Osteocyte (in vitro differentiated cells): ENCODE results near the gene TMEM165. TPM values are rescaled to one million over a fixed set of nuclear protein-coding genes. Genes with fewer than 3 reads are reported as not detected.
A peak's percentile ranks its signal among the peaks of the same experiment; 100 is the strongest.
"Not testable (repeated sequence)": the region's sequence is repeated elsewhere in the genome, so short reads cannot be mapped to it uniquely, and the experiment has no call there.

Experiments
- DNase-seq: peaks from one replicate; pipeline ENCODE4 v3.0.0; 2021; ENCODE audit warnings: mixed read lengths; ENCODE audit not compliant: unreplicated experiment; ENCODE audit errors: extremely low spot score
- H3K27ac Mint-ChIP-seq: one replicate; pipeline ENCODE4 v1.8.0; 2021; ENCODE audit warnings: mild to moderate bottlenecking, mixed read lengths; ENCODE audit not compliant: unreplicated experiment
- H3K27me3 Mint-ChIP-seq: one replicate; pipeline ENCODE4 v1.8.0; 2021; ENCODE audit warnings: mixed read lengths; ENCODE audit not compliant: unreplicated experiment
- H3K36me3 Mint-ChIP-seq: one replicate; pipeline ENCODE4 v1.8.0; 2021; ENCODE audit warnings: mixed read lengths; ENCODE audit not compliant: unreplicated experiment
- H3K4me1 Mint-ChIP-seq: one replicate; pipeline ENCODE4 v1.8.0; 2021; ENCODE audit warnings: mixed read lengths; ENCODE audit not compliant: unreplicated experiment
- H3K4me3 Mint-ChIP-seq: one replicate; pipeline ENCODE4 v1.8.0; 2021; ENCODE audit warnings: mild to moderate bottlenecking, moderate library complexity, mixed read lengths; ENCODE audit not compliant: unreplicated experiment
- H3K9me3 Mint-ChIP-seq: one replicate; pipeline ENCODE4 v1.8.0; 2021; ENCODE audit warnings: mixed read lengths; ENCODE audit not compliant: unreplicated experiment
- total RNA-seq: library from RNA; stranded (reverse); gene quantifications from 2 replicates; pipeline ENCODE4 v1.2.1, GENCODE V29; 2021
- TF ChIP-seq, protein P1 (sequence below): fragments of 200-600 bp; sonication (generic); IDR thresholded peaks from 2 replicates; pipeline ENCODE4 v1.5.0; 2021; ENCODE audit warnings: antibody characterized with exemption, mild to moderate bottlenecking, moderate library complexity

The TMEM165 gene
- total RNA-seq, 1 donor from 2014 or later = 102 TPM

DNA sequence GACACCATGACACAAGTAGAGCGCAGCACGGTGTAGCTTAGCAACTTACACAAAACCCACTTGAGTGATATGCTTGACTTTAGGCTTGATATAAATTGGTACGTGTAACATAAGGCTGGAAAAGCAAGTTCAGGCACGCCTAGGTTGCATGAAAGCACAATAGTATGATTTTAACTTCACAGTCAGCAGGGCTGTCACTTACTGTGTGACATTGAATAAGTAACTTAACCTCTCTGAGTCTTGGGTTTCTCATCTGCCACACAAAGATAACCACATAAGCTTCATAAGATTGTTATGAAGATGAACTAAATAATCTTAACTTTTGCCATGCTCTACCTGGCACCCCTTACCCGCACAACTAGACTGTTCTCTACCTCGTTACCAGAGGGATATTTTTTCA lies 40.2 kb upstream of the TMEM165 start:
- Mint-ChIP-seq H3K4me1 (peaks cover 30% of the 10 kb centered on the region), H3K27me3 (no peaks in the 10 kb centered on the region), H3K9me3 (no peaks in the 10 kb centered on the region), H3K4me3 (no peak overlapping the region), H3K27ac (no peak overlapping the region), H3K36me3 (peaks cover 11% of the 10 kb centered on the region)
- TF ChIP-seq, protein P1, sequence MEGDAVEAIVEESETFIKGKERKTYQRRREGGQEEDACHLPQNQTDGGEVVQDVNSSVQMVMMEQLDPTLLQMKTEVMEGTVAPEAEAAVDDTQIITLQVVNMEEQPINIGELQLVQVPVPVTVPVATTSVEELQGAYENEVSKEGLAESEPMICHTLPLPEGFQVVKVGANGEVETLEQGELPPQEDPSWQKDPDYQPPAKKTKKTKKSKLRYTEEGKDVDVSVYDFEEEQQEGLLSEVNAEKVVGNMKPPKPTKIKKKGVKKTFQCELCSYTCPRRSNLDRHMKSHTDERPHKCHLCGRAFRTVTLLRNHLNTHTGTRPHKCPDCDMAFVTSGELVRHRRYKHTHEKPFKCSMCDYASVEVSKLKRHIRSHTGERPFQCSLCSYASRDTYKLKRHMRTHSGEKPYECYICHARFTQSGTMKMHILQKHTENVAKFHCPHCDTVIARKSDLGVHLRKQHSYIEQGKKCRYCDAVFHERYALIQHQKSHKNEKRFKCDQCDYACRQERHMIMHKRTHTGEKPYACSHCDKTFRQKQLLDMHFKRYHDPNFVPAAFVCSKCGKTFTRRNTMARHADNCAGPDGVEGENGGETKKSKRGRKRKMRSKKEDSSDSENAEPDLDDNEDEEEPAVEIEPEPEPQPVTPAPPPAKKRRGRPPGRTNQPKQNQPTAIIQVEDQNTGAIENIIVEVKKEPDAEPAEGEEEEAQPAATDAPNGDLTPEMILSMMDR = no peak
- no peak for DNase-seq

DNA sequence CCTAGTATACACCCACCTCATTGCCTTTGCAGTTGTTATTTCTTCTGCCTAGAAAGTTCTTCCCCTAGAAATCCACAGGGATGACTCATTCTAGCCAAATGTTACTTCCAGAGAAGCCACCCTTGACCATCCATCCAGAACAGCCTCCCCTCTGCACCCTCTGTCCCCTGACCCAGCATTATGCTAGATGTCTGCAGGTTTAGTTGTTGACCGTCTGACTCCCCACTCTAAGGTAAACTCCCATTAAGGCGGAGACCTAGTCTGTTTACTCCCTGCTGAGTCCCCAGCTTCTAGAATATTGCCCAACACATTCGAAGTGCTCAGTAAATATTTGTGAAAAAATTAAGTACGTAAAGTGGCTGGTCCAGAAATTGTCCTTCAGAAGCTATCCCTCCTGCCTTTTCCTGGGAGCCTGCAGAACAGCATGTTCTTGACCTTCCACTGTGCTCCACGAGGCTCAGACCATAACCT lies 38.7 kb upstream of the TMEM165 start:
- no peak overlapping the region for H3K27ac Mint-ChIP-seq
- no peak overlapping the region for H3K4me3 Mint-ChIP-seq
- DNase-seq = no peak
- TF ChIP-seq, protein P1 = no peak
- no peaks in the 10 kb centered on the region for H3K27me3 Mint-ChIP-seq
- H3K4me1 Mint-ChIP-seq = peaks cover 30% of the 10 kb centered on the region
- H3K36me3 Mint-ChIP-seq = peaks cover 11% of the 10 kb centered on the region
- H3K9me3 Mint-ChIP-seq = no peaks in the 10 kb centered on the region

DNA sequence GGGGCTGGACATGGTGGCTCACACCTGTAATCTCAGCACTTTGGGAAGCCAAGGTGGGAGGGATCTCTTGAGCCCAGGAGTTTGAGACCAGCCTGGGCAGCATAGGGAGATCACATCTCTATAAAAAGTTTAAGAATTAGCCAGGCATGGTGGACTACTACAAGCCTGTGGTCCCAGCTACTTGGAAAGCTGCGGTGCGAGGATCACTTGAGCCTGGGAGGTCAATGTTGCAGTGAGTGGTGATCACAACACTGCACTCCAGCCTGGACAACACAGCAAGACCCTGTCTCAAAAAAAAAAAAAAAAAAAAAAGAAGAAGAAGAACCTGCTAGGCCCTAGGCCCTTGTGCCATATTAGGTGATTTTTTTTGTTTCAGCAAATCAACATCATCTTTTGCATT lies 37.5 kb upstream of the TMEM165 start:
- Mint-ChIP-seq H3K36me3 (peaks cover 2% of the 10 kb centered on the region), H3K27me3 (no peaks in the 10 kb centered on the region), H3K4me1 (peaks cover 30% of the 10 kb centered on the region), H3K9me3 (no peaks in the 10 kb centered on the region), H3K4me3 (no peak overlapping the region), H3K27ac (peak overlapping the region; percentile 69)
- TF ChIP-seq, protein P1 = no peak
- DNase-seq = no peak

DNA sequence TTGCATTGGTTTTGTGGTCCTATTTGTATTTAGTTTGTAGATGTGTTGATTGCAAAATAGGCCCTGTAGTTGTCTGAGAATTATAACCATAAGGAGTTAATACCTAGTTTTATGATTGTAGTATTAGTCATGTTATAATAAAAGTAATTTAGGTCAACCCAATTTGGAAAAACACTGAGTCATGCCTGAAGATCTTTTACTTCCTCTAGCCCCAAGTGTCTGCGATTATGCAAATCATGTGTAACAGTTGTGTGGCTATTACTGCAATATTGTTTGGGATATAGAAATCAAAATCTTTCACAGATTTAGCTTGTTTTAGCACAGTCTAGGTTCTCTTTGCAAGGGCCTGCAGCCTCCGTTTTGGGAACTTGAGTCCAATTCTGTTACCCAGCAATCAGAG lies 37.1 kb upstream of the TMEM165 start:
- Mint-ChIP-seq H3K4me1 (peaks cover 30% of the 10 kb centered on the region), H3K36me3 (peaks cover 2% of the 10 kb centered on the region), H3K27ac (peak overlapping the region; percentile 69), H3K27me3 (no peaks in the 10 kb centered on the region), H3K9me3 (no peaks in the 10 kb centered on the region), H3K4me3 (no peak overlapping the region)
- TF ChIP-seq, protein P1 = no peak
- no peak for DNase-seq

DNA sequence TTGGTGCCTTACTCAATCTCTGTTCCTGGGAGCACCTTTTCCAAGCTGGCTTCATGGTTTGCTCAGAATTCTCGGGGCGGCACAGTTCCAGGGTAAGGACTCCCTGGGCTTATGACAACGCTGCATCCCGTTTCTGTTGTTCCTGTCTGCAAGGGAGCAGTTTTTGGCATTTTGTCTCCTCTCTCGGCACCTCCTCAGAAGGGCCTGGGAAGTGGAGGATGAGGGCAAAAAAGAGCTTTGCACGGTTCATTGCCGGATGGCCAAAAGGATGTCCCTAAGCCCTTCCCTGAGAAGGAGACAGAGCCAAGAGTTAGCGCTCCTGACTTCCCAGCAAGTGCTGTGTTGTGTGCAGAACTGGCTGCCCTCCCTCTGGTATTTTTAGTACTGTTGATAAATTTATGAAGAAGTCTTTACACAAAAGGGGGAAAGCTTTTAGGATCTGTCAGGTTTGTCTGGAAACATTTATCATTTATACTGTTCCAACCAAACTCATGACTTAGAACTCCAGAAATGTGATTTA lies 36.3 kb upstream of the TMEM165 start:
- Mint-ChIP-seq H3K9me3 (no peaks in the 10 kb centered on the region), H3K27me3 (no peaks in the 10 kb centered on the region), H3K4me3 (no peak overlapping the region), H3K36me3 (peaks cover 5% of the 10 kb centered on the region), H3K4me1 (peaks cover 30% of the 10 kb centered on the region), H3K27ac (peak overlapping the region; percentile 69)
- TF ChIP-seq, protein P1 = no peak
- no peak for DNase-seq

DNA sequence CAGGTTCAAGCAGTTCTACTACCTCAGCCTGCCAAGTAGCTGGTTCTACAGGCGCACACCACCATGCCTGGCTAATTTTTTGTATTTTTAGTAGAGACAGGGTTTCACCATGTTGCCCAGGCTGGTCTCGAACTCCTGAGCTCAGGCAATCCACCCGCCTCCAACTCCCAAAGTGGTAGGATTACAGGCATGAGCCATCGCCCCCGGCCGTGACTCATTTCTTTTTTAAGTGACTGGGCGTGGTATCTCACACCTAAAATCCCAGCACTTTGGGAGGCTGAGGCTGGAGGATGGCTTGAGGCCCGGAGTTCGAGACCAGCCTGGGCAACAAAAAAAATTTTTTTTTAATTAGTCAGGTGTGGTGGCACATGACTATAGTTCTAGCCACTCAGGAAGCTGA lies 32.8 kb upstream of the TMEM165 start:
- H3K9me3 Mint-ChIP-seq, H3K4me3 Mint-ChIP-seq, H3K36me3 Mint-ChIP-seq, H3K27ac Mint-ChIP-seq, H3K27me3 Mint-ChIP-seq: not testable (repeated sequence)
- H3K4me1 Mint-ChIP-seq = peaks cover 35% of the 10 kb centered on the region
- DNase-seq = peak; percentile 15
